Caco-2 (cell line): Measurements from ENCODE around the gene CLK1. TPM values are rescaled to one million over a fixed set of nuclear protein-coding genes. Genes with fewer than 3 reads are reported as not detected.
A peak's percentile ranks its signal among the peaks of the same experiment; 100 is the strongest.
"Not testable (repeated sequence)": the region's sequence is repeated elsewhere in the genome, so short reads cannot be mapped to it uniquely, and the experiment has no call there.

ENCODE experiments used
- BruUV-seq: library from RNA; stranded (reverse); fragments of 400-500 nt; replicated peaks from 2 replicates; lab custom pipeline; 2021; lab: Mats Ljungman, UMichigan
- CTCF ChIA-PET: fragments of 300-600 bp; sonication (Branson Sonifier 250); formaldehyde crosslinking; loops from one replicate; lab custom pipeline; 2022; ENCODE audit warnings: antibody characterized with exemption; lab: Charles Lee
- POLR2A ChIA-PET: fragments of 300-600 bp; sonication (Branson Sonifier 250); formaldehyde crosslinking; loops from one replicate; lab custom pipeline; 2022; ENCODE audit warnings: antibody characterized with exemption; lab: Charles Lee
- DNase-seq, 2 experiments: peaks; one replicate each; pipeline versions ENCODE4 v3.0.0 to v3.0.0-alpha.2; 2020 to 2022
- H3K27me3 ChIP-seq: replicated peaks from 2 replicates; pipeline ENCODE4 v1.6.0; 2011; ENCODE audit warnings: low read length; ENCODE audit not compliant: control insufficient read depth, insufficient read depth
- H3K36me3 ChIP-seq: 2 replicates; pipeline ENCODE4 v1.5.1; 2011; ENCODE audit warnings: low read length; ENCODE audit not compliant: control insufficient read depth, insufficient read depth
- H3K4me1 ChIP-seq: fragments of 250-450 bp; sonication (Bioruptor Pico); 2 replicates; pipeline ENCODE4 v1.5.1; 2020; ENCODE audit warnings: mild to moderate bottlenecking
- H3K4me3 ChIP-seq: 2 replicates; pipeline ENCODE4 v1.5.1; 2011; ENCODE audit warnings: low read depth, mild to moderate bottlenecking, control low read depth, low read length
- H3K9me3 ChIP-seq: fragments of 250-450 bp; sonication (Bioruptor Pico); 2 replicates; pipeline ENCODE4 v1.5.1; 2020; ENCODE audit warnings: mild to moderate bottlenecking, moderate library complexity
- H3K27ac Mint-ChIP-seq: one replicate; pipeline ENCODE4 v1.8.0; 2022; ENCODE audit warnings: mixed read lengths; ENCODE audit not compliant: unreplicated experiment
- H3K27me3 Mint-ChIP-seq: one replicate; pipeline ENCODE4 v1.8.0; 2022; ENCODE audit warnings: mixed read lengths; ENCODE audit not compliant: insufficient read depth, unreplicated experiment
- H3K36me3 Mint-ChIP-seq: one replicate; pipeline ENCODE4 v1.8.0; 2022; ENCODE audit warnings: mild to moderate bottlenecking, mixed read lengths; ENCODE audit not compliant: insufficient read depth, unreplicated experiment
- H3K4me1 Mint-ChIP-seq: one replicate; pipeline ENCODE4 v1.8.0; 2022; ENCODE audit warnings: low read depth, mixed read lengths; ENCODE audit not compliant: unreplicated experiment
- H3K4me3 Mint-ChIP-seq: one replicate; pipeline ENCODE4 v1.8.0; 2022; ENCODE audit warnings: mild to moderate bottlenecking, moderate library complexity, mixed read lengths; ENCODE audit not compliant: unreplicated experiment
- H3K9me3 Mint-ChIP-seq: one replicate; pipeline ENCODE4 v1.8.0; 2022; ENCODE audit warnings: mixed read lengths; ENCODE audit not compliant: unreplicated experiment
- CTCF ChIP-seq, 2 experiments: fragments of 200-600 bp in 1 of 2; IDR thresholded peaks; 1 replicate in 1 of 2; 2 replicates in 1 of 2; pipeline versions ENCODE4 v1.5.1 to v1.8.0; 2011 to 2022; ENCODE audit warnings: antibody characterized with exemption in 1 of 2, control low read depth in 1 of 2, inconsistent platforms in 1 of 2, low read depth in 1 of 2, low read length in 1 of 2, mild to moderate bottlenecking in 1 of 2, moderate library complexity in 1 of 2; ENCODE audit not compliant: insufficient read depth in 1 of 2, severe bottlenecking in 1 of 2, unreplicated experiment in 1 of 2
- intact Hi-C: fragments of 100-400 bp; cut with micrococcal nuclease; formaldehyde crosslinking; loops from one replicate; pipeline ENCODE4 v1.10.0; 2022; ENCODE audit not compliant: unreplicated experiment
- total RNA-seq: library from RNA; stranded (reverse); gene quantifications from 2 replicates; pipeline ENCODE4 v1.2.3, GENCODE V29; 2022

Gene CLK1
- total RNA-seq, 1 experiment from 2014 or later: 68.0 TPM

- intact Hi-C loops: loop anchor here (1.0 to 5.0 kb wide), 6 partner anchors 25 to 363 kb away; partner anchors contain the start of genes BZW1, CFLAR, CLK1 and HYCC2
- no peaks in the 10 kb centered on the region for H3K27me3 Mint-ChIP-seq
- Histone ChIP-seq H3K27me3 (no peaks in the 10 kb centered on the region), H3K36me3 (no peaks in the 10 kb centered on the region), H3K4me1 (0 out of 2 replicates have a peak, but pooled peaks cover 3% of the 10 kb centered on the region), H3K9me3 (no peaks in the 10 kb centered on the region), H3K4me3 (peak within 1 kb of the TSS; percentile 56)
- CTCF ChIA-PET: interaction anchor here (0.7 to 1.6 kb wide), 6 partner anchors 13 to 343 kb away, joined by 3 to 7 read pairs (median 4); partner anchors contain the start of genes CASP10 and CLK1
- H3K27ac Mint-ChIP-seq: peak within 1 kb of the TSS; percentile 97
- no peak for TF ChIP-seq CTCF (IDR thresholded peaks at IDR 0.05; ENCODE audit: insufficient read depth in 1 of 2, low read depth in 1 of 2, low read length in 1 of 2, severe bottlenecking in 1 of 2, unreplicated experiment in 1 of 2)
- peaks cover 19% of the 10 kb centered on the region for H3K4me1 Mint-ChIP-seq
- H3K36me3 Mint-ChIP-seq: peaks cover 41% of the 10 kb centered on the region
- TSS peak; percentile 58 for BruUV-seq
- no peaks in the 10 kb centered on the region for H3K9me3 Mint-ChIP-seq
- H3K4me3 Mint-ChIP-seq: peak within 1 kb of the TSS; percentile 89
- POLR2A ChIA-PET: interaction anchor here (0.6 to 1.7 kb wide), 11 partner anchors 12 to 563 kb away, joined by 3 to 28 read pairs (median 4); partner anchors contain the start of genes CASP10, CLK1, ORC2 and STRADB
- peak; percentile 98 to 99 for DNase-seq
Observed at GRCh38 chr2:200888704-200889625, 24.5 kb upstream of the CLK1 start, which contains the start of the genes NIF3L1 and PPIL3. NIF3L1 (plus strand) TSS chr2:200889371; CDS start chr2:200891944, 2,573 bp downstream. PPIL3 (minus strand) TSS chr2:200889077; CDS start chr2:200887615, 1,462 bp downstream.

- BruUV-seq, H3K4me3 ChIP-seq, H3K9me3 ChIP-seq, intact Hi-C loops, H3K27ac Mint-ChIP-seq, H3K9me3 Mint-ChIP-seq, H3K4me1 Mint-ChIP-seq, H3K4me1 ChIP-seq, DNase-seq, H3K27me3 Mint-ChIP-seq, H3K27me3 ChIP-seq, H3K4me3 Mint-ChIP-seq, H3K36me3 ChIP-seq: not testable (repeated sequence)
- H3K36me3 Mint-ChIP-seq: peaks cover 18% of the 10 kb centered on the region
- POLR2A ChIA-PET: interaction anchor here (0.5 kb wide), 1 partner anchor 27 kb away, joined by 3 read pairs; no protein-coding TSS in a partner anchor
- CTCF ChIA-PET: interaction anchor here (0.8 kb wide), 1 partner anchor 10 kb away, joined by 3 read pairs; no protein-coding TSS in a partner anchor
Observed at GRCh38 chr2:200881715-200882249, 17.3 kb upstream of the CLK1 start.

GRCh38 chr2:200878289-200878880 lies 13.9 kb upstream of the CLK1 start:
- H3K27ac Mint-ChIP-seq: no peak overlapping the region
- H3K36me3 Mint-ChIP-seq: peaks cover 30% of the 10 kb centered on the region
- H3K4me3 Mint-ChIP-seq: no peak overlapping the region
- no TSS peak for BruUV-seq
- Histone ChIP-seq H3K27me3 (no peaks in the 10 kb centered on the region), H3K9me3 (no peaks in the 10 kb centered on the region), H3K4me3 (no peak overlapping the region), H3K36me3 (no peaks in the 10 kb centered on the region), H3K4me1 (peaks cover 5% of the 10 kb centered on the region)
- ChIA-PET POLR2A (no interaction called here), CTCF (no interaction called here)
- no peaks in the 10 kb centered on the region for H3K27me3 Mint-ChIP-seq
- H3K4me1 Mint-ChIP-seq: no peaks in the 10 kb centered on the region
- intact Hi-C loops: no loop called here
- H3K9me3 Mint-ChIP-seq: no peaks in the 10 kb centered on the region
- DNase-seq: no peak
- no peak for TF ChIP-seq CTCF (IDR thresholded peaks at IDR 0.05; ENCODE audit: insufficient read depth in 1 of 2, low read depth in 1 of 2, low read length in 1 of 2, severe bottlenecking in 1 of 2, unreplicated experiment in 1 of 2)
